Panc1 (cell line): ENCODE data around the gene CREB5. TPM values are rescaled to one million over a fixed set of nuclear protein-coding genes. Genes with fewer than 3 reads are reported as not detected.

Experiments
- ATAC-seq: fragments of 200-7000 bp; cut with Tn5 transposase; 2 replicates; pipeline ENCODE4 v1.9.1; 2020; ENCODE audit warnings: mild to moderate bottlenecking, moderate library complexity
- BruUV-seq: library from RNA; stranded (reverse); fragments of 400-500 nt; replicated peaks from 2 replicates; lab custom pipeline; 2021; lab: Mats Ljungman, UMichigan
- CTCF ChIA-PET: fragments of 300-600 bp; sonication (Branson Sonifier 250); formaldehyde crosslinking; loops from one replicate; lab custom pipeline; 2022; ENCODE audit warnings: antibody characterized with exemption; lab: Charles Lee
- POLR2A ChIA-PET: fragments of 300-600 bp; sonication (Branson Sonifier 250); formaldehyde crosslinking; loops from one replicate; lab custom pipeline; 2022; ENCODE audit warnings: antibody characterized with exemption; lab: Charles Lee
- DNase-seq: peaks from one replicate; pipeline ENCODE4 v3.0.0-alpha.2; 2010; ENCODE audit warnings: low read depth, low spot score
- H3K27ac ChIP-seq: 2 replicates; pipeline ENCODE4 v1.5.1; 2011; ENCODE audit warnings: mild to moderate bottlenecking, low read length, inconsistent platforms
- H3K27me3 ChIP-seq: fragments of 200-500 bp; sonication (Bioruptor generic); 2 replicates; pipeline ENCODE4 v1.6.0; 2014; ENCODE audit warnings: low read length, inconsistent platforms; ENCODE audit not compliant: control insufficient read depth, insufficient read depth
- H3K36me3 ChIP-seq: fragments of 200-500 bp; sonication (Bioruptor generic); 2 replicates; pipeline ENCODE4 v1.5.1; 2014; ENCODE audit warnings: inconsistent platforms, mild to moderate bottlenecking, low read length, moderate library complexity; ENCODE audit not compliant: control insufficient read depth, insufficient read depth
- H3K4me1 ChIP-seq: 2 replicates; pipeline ENCODE4 v1.5.1; 2011; ENCODE audit warnings: inconsistent platforms, mild to moderate bottlenecking, low read length, moderate library complexity; ENCODE audit not compliant: control insufficient read depth, insufficient read depth
- H3K4me3 ChIP-seq, 2 experiments: 2 replicates each; pipeline ENCODE4 v1.5.1; 2011 to 2012; ENCODE audit warnings: low read depth in 2 of 2, low read length in 2 of 2, mild to moderate bottlenecking in 2 of 2, inconsistent platforms in 1 of 2, moderate library complexity in 1 of 2
- H3K9me3 ChIP-seq: fragments of 200-500 bp; sonication (Bioruptor generic); 2 replicates; pipeline ENCODE4 v1.5.1; 2014; ENCODE audit warnings: low read depth, mild to moderate bottlenecking, inconsistent platforms, low read length, moderate library complexity; ENCODE audit not compliant: control insufficient read depth, insufficient read depth
- POLR2AphosphoS5 ChIP-seq: IDR thresholded peaks from 2 replicates; pipeline ENCODE4 v1.6.1; 2012; ENCODE audit warnings: mild to moderate bottlenecking, low read depth, low read length, moderate library complexity
- SIN3A ChIP-seq: IDR thresholded peaks from 2 replicates; pipeline ENCODE4 v1.6.1; 2012; ENCODE audit warnings: low read depth, mild to moderate bottlenecking, low read length, moderate library complexity, borderline replicate concordance; ENCODE audit not compliant: insufficient read depth
- TCF7L2 ChIP-seq: IDR thresholded peaks from 2 replicates; pipeline ENCODE4 v1.6.1; 2011; ENCODE audit warnings: mild to moderate bottlenecking, low read depth, low read length, inconsistent platforms
- in situ Hi-C: cut with HindIII; loops from 2 replicates; pipeline ENCODE4 v1.10.0; 2016; ENCODE audit warnings: low sequenced_read_pairs, low pct_unique_long_range_greater_than_20kb
- intact Hi-C: fragments of 100-400 bp; cut with micrococcal nuclease; formaldehyde crosslinking; loops from one replicate; pipeline ENCODE4 v1.10.0; 2022; ENCODE audit not compliant: unreplicated experiment
- total RNA-seq: library from RNA; stranded (reverse); gene quantifications from one replicate; pipeline ENCODE4 v1.2.1, GENCODE V29; 2021; ENCODE audit not compliant: unreplicated experiment
- TF ChIP-seq, protein P1 (sequence below), 2 experiments: IDR thresholded peaks; 2 replicates each; pipeline ENCODE4 v1.6.1; 2011 to 2012; ENCODE audit warnings: low read depth in 2 of 2, control low read depth in 1 of 2, low read length in 1 of 2, mild to moderate bottlenecking in 1 of 2, moderate library complexity in 1 of 2; ENCODE audit not compliant: insufficient read depth in 1 of 2
- TF ChIP-seq, protein P2 (sequence below): fragments of 450-650 bp; IDR thresholded peaks from 2 replicates; pipeline ENCODE4 v1.5.1; 2017; ENCODE audit warnings: mild to moderate bottlenecking

The CREB5 gene
- total RNA-seq, 1 experiment from 2014 or later, result 3.1 TPM

DNA sequence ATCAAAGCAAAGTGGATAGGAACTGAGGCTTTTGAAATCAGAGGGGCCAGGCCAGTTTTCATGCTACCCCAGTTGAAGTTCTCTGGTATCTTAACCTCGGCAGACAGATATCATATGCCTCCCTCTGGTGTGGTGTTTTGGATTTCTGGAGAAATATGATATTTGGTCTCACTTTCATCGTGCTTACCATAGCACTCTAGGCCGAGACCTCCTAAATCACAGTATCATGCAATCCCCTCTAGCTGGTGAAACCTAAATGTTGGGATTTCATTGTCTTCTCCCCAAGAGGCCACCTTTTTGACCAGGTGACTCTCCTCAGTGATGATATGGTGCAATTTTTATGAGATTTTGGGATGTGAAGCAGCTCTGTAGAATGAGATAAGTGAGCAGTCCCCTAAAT, 183.5 kb downstream of the CREB5 start:
- peaks cover 3% of the 10 kb centered on the region; the same call in 1 of the 2 replicates for H3K27me3 ChIP-seq
- DNase-seq, result no peak
- no peaks in the 10 kb centered on the region for H3K36me3 ChIP-seq
- H3K4me3 ChIP-seq, result no peak overlapping the region
- in situ Hi-C loops (no loop called here), intact Hi-C loops (no loop called here)
- H3K27ac ChIP-seq, result no peak overlapping the region
- ATAC-seq, result no peak
- no peaks in the 10 kb centered on the region for H3K9me3 ChIP-seq
- POLR2A ChIA-PET, result no interaction called here
- no TSS peak for BruUV-seq
- CTCF ChIA-PET, result no interaction called here
- no peak for TF ChIP-seq TCF7L2
- TF ChIP-seq, protein P1, sequence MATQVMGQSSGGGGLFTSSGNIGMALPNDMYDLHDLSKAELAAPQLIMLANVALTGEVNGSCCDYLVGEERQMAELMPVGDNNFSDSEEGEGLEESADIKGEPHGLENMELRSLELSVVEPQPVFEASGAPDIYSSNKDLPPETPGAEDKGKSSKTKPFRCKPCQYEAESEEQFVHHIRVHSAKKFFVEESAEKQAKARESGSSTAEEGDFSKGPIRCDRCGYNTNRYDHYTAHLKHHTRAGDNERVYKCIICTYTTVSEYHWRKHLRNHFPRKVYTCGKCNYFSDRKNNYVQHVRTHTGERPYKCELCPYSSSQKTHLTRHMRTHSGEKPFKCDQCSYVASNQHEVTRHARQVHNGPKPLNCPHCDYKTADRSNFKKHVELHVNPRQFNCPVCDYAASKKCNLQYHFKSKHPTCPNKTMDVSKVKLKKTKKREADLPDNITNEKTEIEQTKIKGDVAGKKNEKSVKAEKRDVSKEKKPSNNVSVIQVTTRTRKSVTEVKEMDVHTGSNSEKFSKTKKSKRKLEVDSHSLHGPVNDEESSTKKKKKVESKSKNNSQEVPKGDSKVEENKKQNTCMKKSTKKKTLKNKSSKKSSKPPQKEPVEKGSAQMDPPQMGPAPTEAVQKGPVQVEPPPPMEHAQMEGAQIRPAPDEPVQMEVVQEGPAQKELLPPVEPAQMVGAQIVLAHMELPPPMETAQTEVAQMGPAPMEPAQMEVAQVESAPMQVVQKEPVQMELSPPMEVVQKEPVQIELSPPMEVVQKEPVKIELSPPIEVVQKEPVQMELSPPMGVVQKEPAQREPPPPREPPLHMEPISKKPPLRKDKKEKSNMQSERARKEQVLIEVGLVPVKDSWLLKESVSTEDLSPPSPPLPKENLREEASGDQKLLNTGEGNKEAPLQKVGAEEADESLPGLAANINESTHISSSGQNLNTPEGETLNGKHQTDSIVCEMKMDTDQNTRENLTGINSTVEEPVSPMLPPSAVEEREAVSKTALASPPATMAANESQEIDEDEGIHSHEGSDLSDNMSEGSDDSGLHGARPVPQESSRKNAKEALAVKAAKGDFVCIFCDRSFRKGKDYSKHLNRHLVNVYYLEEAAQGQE (IDR thresholded peaks at IDR 0.05; ENCODE audit: insufficient read depth in 1 of 2, low read depth in 2 of 2, low read length in 1 of 2), result no peak
- no peak for TF ChIP-seq SIN3A
- no peak for TF ChIP-seq POLR2AphosphoS5
- TF ChIP-seq, protein P2, sequence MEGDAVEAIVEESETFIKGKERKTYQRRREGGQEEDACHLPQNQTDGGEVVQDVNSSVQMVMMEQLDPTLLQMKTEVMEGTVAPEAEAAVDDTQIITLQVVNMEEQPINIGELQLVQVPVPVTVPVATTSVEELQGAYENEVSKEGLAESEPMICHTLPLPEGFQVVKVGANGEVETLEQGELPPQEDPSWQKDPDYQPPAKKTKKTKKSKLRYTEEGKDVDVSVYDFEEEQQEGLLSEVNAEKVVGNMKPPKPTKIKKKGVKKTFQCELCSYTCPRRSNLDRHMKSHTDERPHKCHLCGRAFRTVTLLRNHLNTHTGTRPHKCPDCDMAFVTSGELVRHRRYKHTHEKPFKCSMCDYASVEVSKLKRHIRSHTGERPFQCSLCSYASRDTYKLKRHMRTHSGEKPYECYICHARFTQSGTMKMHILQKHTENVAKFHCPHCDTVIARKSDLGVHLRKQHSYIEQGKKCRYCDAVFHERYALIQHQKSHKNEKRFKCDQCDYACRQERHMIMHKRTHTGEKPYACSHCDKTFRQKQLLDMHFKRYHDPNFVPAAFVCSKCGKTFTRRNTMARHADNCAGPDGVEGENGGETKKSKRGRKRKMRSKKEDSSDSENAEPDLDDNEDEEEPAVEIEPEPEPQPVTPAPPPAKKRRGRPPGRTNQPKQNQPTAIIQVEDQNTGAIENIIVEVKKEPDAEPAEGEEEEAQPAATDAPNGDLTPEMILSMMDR, result no peak
- no peaks in the 10 kb centered on the region for H3K4me1 ChIP-seq

DNA sequence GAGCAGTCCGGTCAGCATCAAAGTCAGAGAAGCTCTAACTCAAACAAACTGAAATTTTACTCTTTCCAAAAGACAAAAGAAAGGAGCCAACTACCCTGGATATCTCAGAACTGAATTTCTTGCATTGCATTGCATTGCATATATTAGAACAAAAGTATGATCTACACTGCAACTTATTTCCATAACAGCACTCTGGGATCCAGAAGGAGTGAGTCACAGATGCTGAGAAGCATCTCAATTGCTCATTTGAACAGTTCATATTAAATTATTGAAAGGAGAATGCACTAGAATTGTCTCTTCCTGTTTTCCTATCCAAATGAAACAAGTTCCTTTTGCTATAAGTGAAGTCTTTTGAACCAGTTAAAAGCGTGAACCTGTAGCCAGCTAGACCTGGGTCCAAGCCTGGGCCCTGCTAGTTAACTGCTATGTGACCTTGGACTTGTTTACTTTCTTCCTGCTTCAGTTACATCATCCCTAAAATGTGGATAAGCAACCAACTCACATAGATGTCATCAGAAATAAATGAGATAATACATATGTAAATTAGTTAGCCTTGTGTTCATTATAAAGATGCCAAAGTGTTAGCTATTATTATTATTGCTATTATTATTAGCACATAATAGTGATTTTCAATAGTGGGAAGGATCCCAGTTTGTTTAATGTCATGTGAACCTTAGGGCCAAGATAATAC, 184.1 kb downstream of the CREB5 start:
- ATAC-seq (no peak), DNase-seq (no peak)
- no peaks in the 10 kb centered on the region for H3K9me3 ChIP-seq
- POLR2A ChIA-PET, result no interaction called here
- TF ChIP-seq SIN3A (no peak), TCF7L2 (no peak), POLR2AphosphoS5 (no peak)
- TF ChIP-seq, protein P2, result no peak
- TF ChIP-seq, protein P1 (IDR thresholded peaks at IDR 0.05; ENCODE audit: insufficient read depth in 1 of 2, low read depth in 2 of 2, low read length in 1 of 2), result no peak
- peaks cover 3% of the 10 kb centered on the region; the same call in 1 of the 2 replicates for H3K27me3 ChIP-seq
- no peak overlapping the region for H3K27ac ChIP-seq
- H3K4me3 ChIP-seq, result no peak overlapping the region
- CTCF ChIA-PET, result no interaction called here
- H3K4me1 ChIP-seq, result no peaks in the 10 kb centered on the region
- H3K36me3 ChIP-seq, result no peaks in the 10 kb centered on the region
- intact Hi-C loops (no loop called here), in situ Hi-C loops (no loop called here)
- no TSS peak for BruUV-seq
